HL-60 (cell line): ENCODE results near the gene NFAT5.

Source experiments
- DNase-seq, 2 experiments: peaks; one replicate each; pipeline ENCODE4 v3.0.0-alpha.2; 2010 to 2020; ENCODE audit warnings: low read depth in 1 of 2, low spot score in 1 of 2
- H3K27ac ChIP-seq: fragments of 250-450 bp; sonication (Bioruptor Pico); replicated peaks from 2 replicates; pipeline ENCODE4 v1.5.1; 2020; ENCODE audit warnings: mild to moderate bottlenecking, moderate library complexity
- H3K27me3 ChIP-seq: fragments of 250-450 bp; sonication (Bioruptor Pico); 2 replicates; pipeline ENCODE4 v1.5.1; 2021; ENCODE audit warnings: mild to moderate bottlenecking, moderate library complexity; ENCODE audit not compliant: insufficient read depth, poor library complexity, severe bottlenecking
- H3K4me3 ChIP-seq: replicated peaks from 2 replicates; pipeline ENCODE4 v1.5.1; 2011; ENCODE audit warnings: mild to moderate bottlenecking, control low read depth, low read length; ENCODE audit not compliant: insufficient read depth
- GABPA ChIP-seq: IDR thresholded peaks from 2 replicates; pipeline ENCODE4 v1.6.1; 2012; ENCODE audit warnings: low read depth
- POLR2AphosphoS5 ChIP-seq: IDR thresholded peaks from 2 replicates; pipeline ENCODE4 v1.6.1; 2012; ENCODE audit warnings: low read depth
- SPI1 ChIP-seq: IDR thresholded peaks from 2 replicates; pipeline ENCODE4 v1.6.1; 2012; ENCODE audit warnings: low read depth, mild to moderate bottlenecking, borderline replicate concordance
- TF ChIP-seq, protein P1 (sequence below): IDR thresholded peaks from one replicate; pipeline ENCODE4 v1.5.1; 2011; ENCODE audit warnings: low read length, control low read depth, inconsistent platforms; ENCODE audit not compliant: insufficient read depth
- TF ChIP-seq, protein P2 (sequence below): IDR thresholded peaks from 2 replicates; pipeline ENCODE4 v1.6.1; 2012; ENCODE audit warnings: low read depth; ENCODE audit not compliant: insufficient replicate concordance

The NFAT5 gene

DNA sequence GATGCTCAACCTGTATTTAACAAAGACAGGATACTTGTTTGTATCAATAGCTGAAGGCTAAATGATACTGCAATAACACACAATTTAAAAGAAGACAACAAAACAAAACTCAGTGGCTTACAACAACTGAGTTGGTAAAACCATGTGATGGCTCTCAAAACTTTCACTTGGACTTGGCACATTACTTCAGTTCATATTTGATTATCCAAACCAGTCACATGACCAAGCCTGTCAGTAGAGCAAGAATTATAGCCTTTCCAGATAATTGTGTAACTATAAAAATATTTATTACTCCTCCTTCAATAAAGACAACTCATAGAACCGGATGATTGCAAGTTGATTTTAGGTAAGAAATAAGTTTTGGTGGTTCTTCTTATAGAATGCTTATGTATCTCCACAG is 103.8 kb downstream of the NFAT5 start:
- no peaks in the 10 kb centered on the region for H3K27me3 ChIP-seq
- H3K4me3 ChIP-seq, result no peak overlapping the region
- no peak overlapping the region for H3K27ac ChIP-seq
- no peak for DNase-seq
- TF ChIP-seq, protein P1, sequence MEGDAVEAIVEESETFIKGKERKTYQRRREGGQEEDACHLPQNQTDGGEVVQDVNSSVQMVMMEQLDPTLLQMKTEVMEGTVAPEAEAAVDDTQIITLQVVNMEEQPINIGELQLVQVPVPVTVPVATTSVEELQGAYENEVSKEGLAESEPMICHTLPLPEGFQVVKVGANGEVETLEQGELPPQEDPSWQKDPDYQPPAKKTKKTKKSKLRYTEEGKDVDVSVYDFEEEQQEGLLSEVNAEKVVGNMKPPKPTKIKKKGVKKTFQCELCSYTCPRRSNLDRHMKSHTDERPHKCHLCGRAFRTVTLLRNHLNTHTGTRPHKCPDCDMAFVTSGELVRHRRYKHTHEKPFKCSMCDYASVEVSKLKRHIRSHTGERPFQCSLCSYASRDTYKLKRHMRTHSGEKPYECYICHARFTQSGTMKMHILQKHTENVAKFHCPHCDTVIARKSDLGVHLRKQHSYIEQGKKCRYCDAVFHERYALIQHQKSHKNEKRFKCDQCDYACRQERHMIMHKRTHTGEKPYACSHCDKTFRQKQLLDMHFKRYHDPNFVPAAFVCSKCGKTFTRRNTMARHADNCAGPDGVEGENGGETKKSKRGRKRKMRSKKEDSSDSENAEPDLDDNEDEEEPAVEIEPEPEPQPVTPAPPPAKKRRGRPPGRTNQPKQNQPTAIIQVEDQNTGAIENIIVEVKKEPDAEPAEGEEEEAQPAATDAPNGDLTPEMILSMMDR, result no peak
- TF ChIP-seq SPI1 (no peak), POLR2AphosphoS5 (no peak)

DNA sequence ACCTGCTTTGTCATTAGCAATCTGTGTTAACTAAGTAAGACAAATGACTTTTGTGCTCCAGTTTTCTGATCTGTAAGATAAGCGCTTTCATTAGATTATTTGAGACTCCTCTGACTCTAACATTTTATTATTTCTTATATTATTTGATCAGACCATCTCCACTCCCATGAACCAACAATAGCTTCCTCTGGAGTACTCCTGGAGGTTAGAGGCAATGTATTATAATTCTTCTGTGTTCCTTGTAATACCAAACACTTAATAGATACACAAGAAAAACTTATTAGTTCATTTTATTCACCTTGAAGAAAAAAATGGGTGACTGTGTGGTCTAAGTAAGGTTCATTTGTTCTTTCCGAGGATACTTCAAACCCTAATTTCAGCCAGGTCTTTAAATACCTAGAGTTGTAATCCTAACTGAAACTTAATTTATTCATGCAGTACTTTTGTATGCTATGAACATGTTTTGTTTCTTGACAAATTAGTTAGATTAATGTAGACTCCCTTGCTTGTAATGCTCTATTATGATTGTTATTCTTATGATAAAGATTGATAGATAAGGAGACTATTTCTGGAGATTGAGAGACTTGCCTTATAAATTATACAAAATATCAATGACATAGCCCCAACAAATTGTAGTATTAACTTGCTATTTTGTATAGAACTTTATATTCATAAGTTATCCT is 106.7 kb downstream of the NFAT5 start:
- DNase-seq, result no peak
- H3K4me3 ChIP-seq, result no peak overlapping the region
- no peak overlapping the region for H3K27ac ChIP-seq
- H3K27me3 ChIP-seq, result no peaks in the 10 kb centered on the region
- TF ChIP-seq GABPA (no peak), POLR2AphosphoS5 (no peak), SPI1 (no peak)
- TF ChIP-seq, protein P1, result no peak
- TF ChIP-seq, protein P2, sequence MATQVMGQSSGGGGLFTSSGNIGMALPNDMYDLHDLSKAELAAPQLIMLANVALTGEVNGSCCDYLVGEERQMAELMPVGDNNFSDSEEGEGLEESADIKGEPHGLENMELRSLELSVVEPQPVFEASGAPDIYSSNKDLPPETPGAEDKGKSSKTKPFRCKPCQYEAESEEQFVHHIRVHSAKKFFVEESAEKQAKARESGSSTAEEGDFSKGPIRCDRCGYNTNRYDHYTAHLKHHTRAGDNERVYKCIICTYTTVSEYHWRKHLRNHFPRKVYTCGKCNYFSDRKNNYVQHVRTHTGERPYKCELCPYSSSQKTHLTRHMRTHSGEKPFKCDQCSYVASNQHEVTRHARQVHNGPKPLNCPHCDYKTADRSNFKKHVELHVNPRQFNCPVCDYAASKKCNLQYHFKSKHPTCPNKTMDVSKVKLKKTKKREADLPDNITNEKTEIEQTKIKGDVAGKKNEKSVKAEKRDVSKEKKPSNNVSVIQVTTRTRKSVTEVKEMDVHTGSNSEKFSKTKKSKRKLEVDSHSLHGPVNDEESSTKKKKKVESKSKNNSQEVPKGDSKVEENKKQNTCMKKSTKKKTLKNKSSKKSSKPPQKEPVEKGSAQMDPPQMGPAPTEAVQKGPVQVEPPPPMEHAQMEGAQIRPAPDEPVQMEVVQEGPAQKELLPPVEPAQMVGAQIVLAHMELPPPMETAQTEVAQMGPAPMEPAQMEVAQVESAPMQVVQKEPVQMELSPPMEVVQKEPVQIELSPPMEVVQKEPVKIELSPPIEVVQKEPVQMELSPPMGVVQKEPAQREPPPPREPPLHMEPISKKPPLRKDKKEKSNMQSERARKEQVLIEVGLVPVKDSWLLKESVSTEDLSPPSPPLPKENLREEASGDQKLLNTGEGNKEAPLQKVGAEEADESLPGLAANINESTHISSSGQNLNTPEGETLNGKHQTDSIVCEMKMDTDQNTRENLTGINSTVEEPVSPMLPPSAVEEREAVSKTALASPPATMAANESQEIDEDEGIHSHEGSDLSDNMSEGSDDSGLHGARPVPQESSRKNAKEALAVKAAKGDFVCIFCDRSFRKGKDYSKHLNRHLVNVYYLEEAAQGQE, result no peak

DNA sequence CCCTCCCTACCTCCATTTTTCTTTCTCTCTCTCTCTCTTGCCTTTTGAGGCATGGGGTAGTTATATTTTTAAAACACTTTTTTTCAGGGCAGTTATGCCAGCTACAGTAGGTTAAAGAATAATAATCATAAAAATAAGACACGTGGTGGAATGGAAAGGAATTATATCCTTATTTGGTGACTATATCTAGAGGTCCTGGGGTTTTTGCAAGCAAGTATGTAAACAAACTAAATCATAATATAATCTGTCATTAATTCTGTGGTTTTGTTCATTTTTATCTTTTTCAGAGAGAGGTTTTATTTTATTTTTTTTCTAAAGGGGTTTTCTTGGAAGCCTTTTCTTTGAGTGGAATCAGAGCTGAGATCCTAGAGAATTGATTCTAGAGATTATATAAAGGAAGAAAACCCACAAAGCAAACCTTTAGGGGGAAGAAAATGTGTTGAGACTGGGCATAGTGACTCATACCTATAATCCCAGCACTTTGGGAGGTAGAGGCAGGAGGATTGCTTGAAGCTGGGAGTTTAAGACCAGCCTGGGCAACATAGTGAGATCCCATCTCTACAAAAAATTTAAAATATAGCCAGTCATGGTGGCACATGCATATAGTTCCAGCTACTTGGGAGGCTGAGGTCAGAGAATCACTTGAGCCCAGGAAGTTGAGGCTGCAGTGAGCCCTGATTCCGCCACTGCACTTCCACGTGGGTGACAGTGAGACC is 107.4 kb downstream of the NFAT5 start:
- TF ChIP-seq POLR2AphosphoS5, result no peak
- TF ChIP-seq SPI1, result no peak
- TF ChIP-seq, protein P2, result no peak
- TF ChIP-seq, protein P1, result no peak
- no peak for TF ChIP-seq GABPA
- DNase-seq, result no peak
- Histone ChIP-seq H3K27me3 (no peaks in the 10 kb centered on the region), H3K4me3 (no peak overlapping the region), H3K27ac (no peak overlapping the region)
